OCI-M1 (cell line): ENCODE measurements around the gene ZNF493.

Experiments
- DNase-seq: peaks from one replicate; lab custom pipeline; 2025; lab: John Stamatoyannopoulos, UW

ZNF493 gene

GRCh38 chr19:21463449-21464105 is 66.6 kb downstream of the ZNF493 start:
- peak; percentile 99 for DNase-seq

GRCh38 chr19:21466627-21467026 is 69.7 kb downstream of the ZNF493 start:
- DNase-seq: no peak

GRCh38 chr19:21468791-21469190 is 71.9 kb downstream of the ZNF493 start:
- peak; percentile 32 for DNase-seq

GRCh38 chr19:21472507-21472906 is 75.6 kb downstream of the ZNF493 start:
- DNase-seq: no peak

- DNase-seq: peak; percentile 99
Observed at GRCh38 chr19:21474671-21475181, 77.8 kb downstream of the ZNF493 start.
